Upper lobe of right lung (tissue), 1 donor: ENCODE data around the gene IFNAR1. TPM values are rescaled to one million over a fixed set of nuclear protein-coding genes. Genes with fewer than 3 reads are reported as not detected.

Source experiments
- ATAC-seq: fragments of 200-7000 bp; cut with Tn5 transposase; one replicate; pipeline ENCODE4 v1.9.1; 2020; ENCODE audit warnings: mild to moderate bottlenecking, moderate library complexity
- DNase-seq: peaks from one replicate; pipeline ENCODE4 v3.0.0-alpha.2; 2020
- H3K27ac ChIP-seq: fragments of 200-600 bp; one replicate; pipeline ENCODE4 v1.8.0; 2022
- H3K27me3 ChIP-seq: fragments of 200-600 bp; one replicate; pipeline ENCODE4 v1.8.0; 2022; ENCODE audit warnings: mild to moderate bottlenecking
- H3K36me3 ChIP-seq: fragments of 200-600 bp; one replicate; pipeline ENCODE4 v1.8.0; 2022
- H3K4me1 ChIP-seq: fragments of 200-600 bp; one replicate; pipeline ENCODE4 v1.8.0; 2022
- H3K4me3 ChIP-seq: fragments of 200-600 bp; one replicate; pipeline ENCODE4 v1.8.0; 2022; ENCODE audit warnings: mild to moderate bottlenecking
- H3K9me3 ChIP-seq: fragments of 200-600 bp; one replicate; pipeline ENCODE4 v1.8.0; 2022
- intact Hi-C: fragments of 100-400 bp; cut with DNase I; formaldehyde crosslinking; loops from one replicate; pipeline ENCODE4 v1.11.0; 2022
- total RNA-seq: library from RNA; stranded (reverse); fragmentation: NEBNext Ultra II Directional; extraction: Animal tissue kit (Norgen Biotek cat#: 25700); gene quantifications from one replicate; pipeline ENCODE4 v1.2.1, GENCODE V29; 2021
- TF ChIP-seq, protein P1 (sequence below): fragments of 200-600 bp; IDR thresholded peaks from one replicate; pipeline ENCODE4 v1.8.0; 2022; ENCODE audit warnings: antibody characterized with exemption
- donor health status: DM: no; HTN: yes; CAD: no; lungs with severe emphysema.

Gene IFNAR1
- total RNA-seq, 1 donor from 2014 or later, result 72.1 TPM

- no peaks in the 10 kb centered on the region for H3K36me3 ChIP-seq
- H3K4me1 ChIP-seq, result no peaks in the 10 kb centered on the region
- DNase-seq, result no peak
- no peak overlapping the region for H3K27ac ChIP-seq
- no peak for ATAC-seq
- peaks cover 11% of the 10 kb centered on the region for H3K9me3 ChIP-seq
- H3K4me3 ChIP-seq, result no peak overlapping the region
- intact Hi-C loops, result no loop called here
- TF ChIP-seq, protein P1, sequence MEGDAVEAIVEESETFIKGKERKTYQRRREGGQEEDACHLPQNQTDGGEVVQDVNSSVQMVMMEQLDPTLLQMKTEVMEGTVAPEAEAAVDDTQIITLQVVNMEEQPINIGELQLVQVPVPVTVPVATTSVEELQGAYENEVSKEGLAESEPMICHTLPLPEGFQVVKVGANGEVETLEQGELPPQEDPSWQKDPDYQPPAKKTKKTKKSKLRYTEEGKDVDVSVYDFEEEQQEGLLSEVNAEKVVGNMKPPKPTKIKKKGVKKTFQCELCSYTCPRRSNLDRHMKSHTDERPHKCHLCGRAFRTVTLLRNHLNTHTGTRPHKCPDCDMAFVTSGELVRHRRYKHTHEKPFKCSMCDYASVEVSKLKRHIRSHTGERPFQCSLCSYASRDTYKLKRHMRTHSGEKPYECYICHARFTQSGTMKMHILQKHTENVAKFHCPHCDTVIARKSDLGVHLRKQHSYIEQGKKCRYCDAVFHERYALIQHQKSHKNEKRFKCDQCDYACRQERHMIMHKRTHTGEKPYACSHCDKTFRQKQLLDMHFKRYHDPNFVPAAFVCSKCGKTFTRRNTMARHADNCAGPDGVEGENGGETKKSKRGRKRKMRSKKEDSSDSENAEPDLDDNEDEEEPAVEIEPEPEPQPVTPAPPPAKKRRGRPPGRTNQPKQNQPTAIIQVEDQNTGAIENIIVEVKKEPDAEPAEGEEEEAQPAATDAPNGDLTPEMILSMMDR, result no peak
- no peaks in the 10 kb centered on the region for H3K27me3 ChIP-seq
Measured at GRCh38 chr21:33368576-33368975, 43.8 kb downstream of the IFNAR1 start.

DNA sequence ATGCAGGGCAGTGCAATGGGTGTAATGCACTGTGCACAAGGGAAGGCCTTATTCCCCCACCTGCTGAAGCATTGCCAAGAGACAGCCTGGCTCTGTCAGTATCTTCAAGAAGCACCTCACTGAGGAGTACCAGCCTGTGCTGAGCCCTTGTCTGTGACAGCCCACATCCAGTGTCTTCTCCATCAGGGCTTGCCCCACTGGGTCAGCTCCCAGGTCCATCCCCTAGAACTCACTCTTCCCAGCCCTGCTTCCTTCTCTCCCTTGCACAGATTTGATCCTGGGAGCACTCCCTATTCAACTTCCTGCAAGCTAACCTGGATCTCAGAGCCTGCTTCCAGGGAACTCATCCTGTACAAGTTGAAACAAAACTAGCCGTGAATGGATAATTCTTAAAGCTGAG is 44.8 kb downstream of the IFNAR1 start:
- H3K9me3 ChIP-seq, result peaks cover 11% of the 10 kb centered on the region
- TF ChIP-seq, protein P1, result no peak
- intact Hi-C loops, result no loop called here

DNA sequence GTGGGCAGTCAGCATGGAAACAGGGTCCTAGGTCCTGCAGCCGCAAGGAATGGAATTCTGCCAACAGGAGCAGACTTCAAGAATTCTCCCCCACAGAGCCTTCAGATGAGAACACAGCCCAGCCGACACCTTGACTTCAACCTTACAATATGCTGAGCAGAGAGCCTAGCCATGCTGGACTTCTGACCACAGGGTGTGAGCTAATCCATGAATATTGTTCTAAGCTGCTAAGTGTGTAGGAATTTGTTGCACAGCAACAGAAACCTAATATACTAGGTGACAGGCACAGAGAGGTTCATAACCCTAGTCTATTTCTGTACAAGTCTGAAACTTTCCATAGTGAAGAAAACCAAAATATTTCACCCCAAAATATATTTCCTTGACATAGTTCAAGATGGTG is 45.5 kb downstream of the IFNAR1 start:
- ATAC-seq (no peak), DNase-seq (no peak)
- H3K27ac ChIP-seq, result no peak overlapping the region
- no peaks in the 10 kb centered on the region for H3K36me3 ChIP-seq
- peaks cover 11% of the 10 kb centered on the region for H3K9me3 ChIP-seq
- H3K27me3 ChIP-seq, result no peaks in the 10 kb centered on the region
- TF ChIP-seq, protein P1, result no peak
- H3K4me3 ChIP-seq, result no peak overlapping the region
- intact Hi-C loops, result no loop called here
- peaks cover 7% of the 10 kb centered on the region for H3K4me1 ChIP-seq

More for the DNA sequence above, 44.8 kb downstream of the IFNAR1 start:
- H3K4me1 ChIP-seq, result no peaks in the 10 kb centered on the region
- no peaks in the 10 kb centered on the region for H3K27me3 ChIP-seq
- peak; percentile 18 for DNase-seq
- H3K4me3 ChIP-seq, result no peak overlapping the region
- no peak overlapping the region for H3K27ac ChIP-seq
- H3K36me3 ChIP-seq, result no peaks in the 10 kb centered on the region
- no peak for ATAC-seq

DNA sequence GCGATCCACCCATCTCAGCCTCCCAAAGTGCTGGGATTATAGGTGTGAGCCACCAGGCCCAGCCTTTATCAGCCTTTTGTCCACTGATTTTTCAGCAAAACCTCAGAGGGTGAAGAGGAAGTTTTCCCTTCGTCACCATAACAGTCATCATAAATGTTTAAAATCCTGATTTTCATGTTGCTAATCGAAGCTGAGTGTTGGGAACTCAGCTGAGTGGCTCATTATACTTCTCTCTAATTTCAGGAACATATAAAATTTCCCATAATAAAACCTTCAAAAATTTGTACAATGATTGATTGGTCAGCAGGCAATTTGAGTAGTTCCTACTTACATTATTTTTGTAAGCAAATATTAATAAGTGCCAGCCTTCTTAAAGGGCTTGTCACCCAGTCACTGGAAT is 46.6 kb downstream of the IFNAR1 start:
- Histone ChIP-seq H3K4me3 (no peak overlapping the region), H3K9me3 (peaks cover 11% of the 10 kb centered on the region), H3K27ac (no peak overlapping the region), H3K4me1 (peaks cover 9% of the 10 kb centered on the region), H3K36me3 (no peaks in the 10 kb centered on the region), H3K27me3 (no peaks in the 10 kb centered on the region)
- peak; percentile 5 for DNase-seq
- TF ChIP-seq, protein P1, result no peak
- ATAC-seq, result no peak
- intact Hi-C loops, result no loop called here

GRCh38 chr21:33372582-33372981 is 47.8 kb downstream of the IFNAR1 start:
- intact Hi-C loops, result no loop called here
- peaks cover 2% of the 10 kb centered on the region for H3K9me3 ChIP-seq
- H3K27me3 ChIP-seq, result no peaks in the 10 kb centered on the region
- H3K4me1 ChIP-seq, result peaks cover 9% of the 10 kb centered on the region
- ATAC-seq (no peak), DNase-seq (peak; percentile 52)
- no peak overlapping the region for H3K4me3 ChIP-seq
- no peak overlapping the region for H3K27ac ChIP-seq
- TF ChIP-seq, protein P1, result no peak
- no peaks in the 10 kb centered on the region for H3K36me3 ChIP-seq

DNA sequence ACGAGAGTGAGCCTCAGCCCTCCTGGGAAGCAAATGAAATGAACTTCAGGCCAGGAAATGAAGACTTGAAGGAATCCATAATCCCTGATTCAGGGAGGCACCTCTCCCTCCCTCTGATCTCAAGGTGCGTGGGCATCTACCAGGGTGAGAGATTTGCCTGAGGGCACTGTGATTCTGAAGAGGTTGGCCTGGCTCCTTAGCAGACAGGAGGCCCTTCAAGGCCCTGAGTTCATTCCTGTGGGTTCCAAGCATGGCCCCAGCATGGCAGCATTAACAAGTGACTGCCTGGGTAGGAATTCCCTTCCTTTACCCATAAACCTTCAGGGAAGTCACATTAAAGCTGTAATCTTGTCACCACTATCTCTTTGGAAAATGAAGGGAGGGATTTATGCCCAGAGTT is 48.7 kb downstream of the IFNAR1 start:
- H3K4me1 ChIP-seq, result peaks cover 9% of the 10 kb centered on the region

More for the DNA sequence above, 48.7 kb downstream of the IFNAR1 start:
- Histone ChIP-seq H3K27ac (peak overlapping the region; percentile 61), H3K27me3 (no peaks in the 10 kb centered on the region), H3K4me3 (no peak overlapping the region), H3K36me3 (no peaks in the 10 kb centered on the region), H3K9me3 (no peaks in the 10 kb centered on the region)
- intact Hi-C loops, result no loop called here
- TF ChIP-seq, protein P1, result no peak
- DNase-seq (peak; percentile 45), ATAC-seq (peak; percentile 77)
